GM21576 (cell line): ENCODE results near the gene BTRC.

ENCODE experiments used
- ATAC-seq: cut with Tn5 transposase; IDR thresholded peaks from one replicate; pipeline ENCODE4 v1.9.1; 2021; ENCODE audit warnings: mild to moderate bottlenecking, moderate library complexity; ENCODE audit not compliant: unreplicated experiment

BTRC gene

DNA sequence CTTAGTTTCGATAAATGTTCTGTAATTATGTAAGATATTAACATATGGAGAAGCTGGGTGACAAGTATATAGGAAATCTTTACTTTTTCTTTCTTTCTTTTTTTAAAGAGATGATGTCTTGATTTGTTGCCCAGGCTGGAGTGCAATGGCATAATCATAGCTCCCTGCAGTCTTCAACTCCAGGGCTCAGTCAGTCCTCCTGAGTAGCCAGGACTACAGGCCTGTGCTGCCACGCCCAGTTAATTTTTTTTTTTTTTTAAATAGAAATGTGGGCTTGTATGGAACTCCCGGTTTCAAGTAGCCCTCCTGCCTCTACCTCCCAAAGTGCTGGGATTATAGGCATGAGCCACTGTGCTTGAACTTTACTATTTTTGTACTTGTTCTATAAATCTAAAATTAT, 122.4 kb downstream of the BTRC start:
- no peak for ATAC-seq

GRCh38 chr10:101478956-101479355, 125.0 kb downstream of the BTRC start:
- no peak for ATAC-seq

DNA sequence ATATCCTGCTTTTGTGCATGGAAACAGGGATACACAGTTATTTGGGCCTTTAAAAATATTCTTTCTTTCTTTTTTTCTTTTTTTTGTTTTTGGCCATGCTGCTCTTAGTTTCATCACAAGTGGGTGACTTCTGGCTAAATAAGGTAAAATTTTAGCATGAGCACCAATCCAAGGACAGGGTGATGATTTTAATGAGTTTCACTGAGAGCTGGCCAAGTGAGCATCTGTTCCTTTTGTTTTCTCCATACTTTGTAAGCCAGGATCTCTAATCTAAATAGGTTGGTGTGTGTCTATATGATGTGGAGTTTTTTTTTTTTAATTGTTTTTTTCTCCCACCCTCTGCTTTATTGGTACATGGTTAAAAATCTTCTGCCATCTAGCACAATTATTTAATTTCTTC, 127.3 kb downstream of the BTRC start:
- ATAC-seq: no peak

- no peak for ATAC-seq
Measured at GRCh38 chr10:101482568-101482967, 128.6 kb downstream of the BTRC start.

- ATAC-seq: no peak
Measured at GRCh38 chr10:101484175-101484745, 130.3 kb downstream of the BTRC start.

GRCh38 chr10:101485207-101485606, 131.2 kb downstream of the BTRC start:
- no peak for ATAC-seq

DNA sequence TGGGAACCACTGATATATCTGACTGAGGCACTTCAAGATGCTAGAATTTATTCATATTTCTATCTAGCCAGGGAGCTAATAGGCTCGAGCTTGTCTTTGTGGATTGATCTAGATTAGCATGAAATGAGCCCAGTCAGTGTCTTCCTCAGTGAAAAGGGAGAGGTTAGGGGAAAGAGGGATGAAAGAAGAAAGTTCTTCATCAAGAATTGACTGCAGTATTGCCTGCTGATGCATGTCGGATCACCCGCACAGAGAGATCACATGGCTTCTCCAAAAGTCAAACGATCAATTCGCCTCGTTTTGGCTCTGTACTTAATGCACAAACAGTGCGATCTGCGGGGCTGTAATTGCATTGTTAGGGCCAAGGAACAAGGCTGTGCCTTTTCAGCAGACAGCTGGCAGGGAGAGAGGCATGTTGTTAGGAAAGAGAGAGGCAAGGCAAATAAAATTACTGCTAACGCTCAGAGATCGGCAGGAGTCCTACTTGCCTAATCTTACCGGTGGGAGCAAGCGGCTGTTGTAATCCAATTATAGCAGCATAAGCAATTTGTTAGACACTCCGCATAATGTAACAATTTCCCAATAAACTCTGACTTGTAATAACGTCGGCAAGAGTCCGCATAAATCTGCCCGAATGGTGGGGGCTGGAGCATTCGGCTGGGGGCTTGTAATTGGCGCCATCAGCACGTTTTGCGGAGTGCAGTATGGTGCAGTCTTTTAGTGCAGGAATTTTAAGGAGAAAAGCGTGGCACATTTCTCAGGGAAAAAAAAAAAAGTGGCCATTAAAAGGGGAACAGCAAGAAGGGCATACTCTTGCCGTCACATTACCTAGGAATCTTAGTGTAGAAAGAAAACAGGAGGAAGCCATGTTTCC, 132.0 kb downstream of the BTRC start:
- no peak for ATAC-seq

- ATAC-seq: no peak
Measured at GRCh38 chr10:101487399-101487798, 133.4 kb downstream of the BTRC start.

GRCh38 chr10:101489355-101489754, 135.4 kb downstream of the BTRC start:
- ATAC-seq: no peak

GRCh38 chr10:101490026-101490425, 136.1 kb downstream of the BTRC start:
- ATAC-seq: no peak

- no peak for ATAC-seq
Measured at GRCh38 chr10:101492205-101492604, 138.2 kb downstream of the BTRC start.

- no peak for ATAC-seq
Measured at GRCh38 chr10:101492814-101493213, 138.8 kb downstream of the BTRC start.

GRCh38 chr10:101493249-101493648, 139.3 kb downstream of the BTRC start:
- no peak for ATAC-seq

- ATAC-seq: no peak
Measured at GRCh38 chr10:101493782-101494281, 139.9 kb downstream of the BTRC start.

GRCh38 chr10:101494650-101495049, 140.7 kb downstream of the BTRC start:
- ATAC-seq: no peak

GRCh38 chr10:101495324-101495925, 141.5 kb downstream of the BTRC start:
- ATAC-seq: no peak

DNA sequence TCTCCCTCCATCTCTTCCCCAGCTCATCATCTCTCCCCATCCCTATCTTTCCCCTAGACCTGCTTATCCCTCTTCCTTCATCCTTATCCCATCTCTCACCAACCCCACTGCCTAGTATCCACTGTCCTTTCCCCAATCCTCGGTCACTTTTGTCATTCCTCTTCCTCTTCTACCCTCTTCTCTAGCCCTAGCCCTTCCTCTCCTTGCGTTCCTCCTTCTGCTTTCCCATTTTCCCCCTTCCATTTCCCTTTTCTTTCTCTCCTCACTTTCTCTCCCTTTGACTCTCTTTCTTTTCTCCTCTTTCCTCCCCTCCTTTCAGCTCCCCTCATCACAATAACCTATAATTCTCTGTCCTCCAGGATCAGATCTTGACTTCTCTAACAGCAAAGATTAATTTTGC, 150.5 kb downstream of the BTRC start:
- no peak for ATAC-seq

GRCh38 chr10:101506829-101507661, 153.1 kb downstream of the BTRC start:
- no peak for ATAC-seq

- ATAC-seq: no peak
Measured at GRCh38 chr10:101507828-101508227, 153.9 kb downstream of the BTRC start.

DNA sequence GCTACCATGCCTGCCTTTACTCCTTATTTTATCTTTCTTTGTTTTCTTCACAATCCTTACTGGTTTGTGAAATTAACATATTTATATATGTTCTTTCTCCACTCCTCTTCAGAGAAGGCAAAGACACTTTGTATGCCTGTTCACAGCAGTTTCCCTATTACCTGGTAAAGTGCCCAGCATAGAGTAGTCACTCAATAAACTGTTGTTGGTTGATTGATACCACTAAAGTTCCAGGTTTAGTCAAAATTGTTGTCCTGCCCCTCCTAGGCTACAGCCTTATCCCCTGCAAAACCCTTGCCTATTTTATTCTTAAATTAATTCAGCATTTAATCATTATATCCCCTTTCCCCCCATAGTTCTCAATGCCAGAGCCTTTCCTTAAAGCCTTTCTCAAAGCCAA, 158.0 kb downstream of the BTRC start:
- no peak for ATAC-seq

DNA sequence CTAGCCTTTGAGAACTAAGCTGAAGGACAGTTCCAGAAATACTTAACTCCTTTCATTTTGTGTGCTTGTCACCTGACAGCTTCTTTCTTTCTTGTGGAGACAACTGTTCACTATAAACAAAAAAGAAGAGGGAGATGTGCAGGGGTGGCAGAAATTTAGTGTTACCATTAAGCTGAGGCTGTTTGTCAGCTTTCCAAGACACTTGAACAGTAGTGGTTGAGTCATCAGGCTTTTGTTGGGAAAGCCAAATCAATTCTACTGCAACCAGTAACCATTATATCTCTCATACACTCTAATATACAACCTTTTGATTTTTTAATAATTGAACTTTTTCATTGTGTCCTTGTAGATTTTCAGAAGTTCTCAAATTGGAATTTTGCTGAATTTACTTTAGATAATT, 158.8 kb downstream of the BTRC start:
- no peak for ATAC-seq
